Hematopoietic multipotent progenitor cell treated with erythropoietin and hydrocortisone succinate and interleukin-3 and kit ligand, for 4 days (in vitro differentiated cells): Measurements from ENCODE around the gene PREB.
"Not testable (repeated sequence)": the region's sequence is repeated elsewhere in the genome, so short reads cannot be mapped to it uniquely, and the experiment has no call there.

Experiments
- DNase-seq: peaks from one replicate; pipeline ENCODE4 v3.0.0-alpha.2; 2015

PREB gene

GRCh38 chr2:27125104-27125503 lies 9.3 kb downstream of the PREB start:
- no peak for DNase-seq

- DNase-seq = peak; percentile 70
Measured at GRCh38 chr2:27123302-27124150, 10.9 kb downstream of the PREB start, which contains the start of gene ABHD1. ABHD1 (plus strand) TSS chr2:27123815; CDS start chr2:27123949, 134 bp downstream.

GRCh38 chr2:27122791-27123190 lies 11.6 kb downstream of the PREB start:
- no peak for DNase-seq

GRCh38 chr2:27121906-27122305 lies 12.5 kb downstream of the PREB start:
- no peak for DNase-seq

- DNase-seq = not testable (repeated sequence)
Measured at GRCh38 chr2:27119330-27119670, 15.1 kb downstream of the PREB start.

- peak; percentile 58 for DNase-seq
Measured at GRCh38 chr2:27118525-27119329, 15.7 kb downstream of the PREB start, which contains the start of gene CGREF1. CGREF1 (minus strand) TSS chr2:27119128; CDS start chr2:27104366, 14,762 bp downstream.

GRCh38 chr2:27117995-27118524 lies 16.4 kb downstream of the PREB start:
- no peak for DNase-seq

- DNase-seq = no peak
Measured at GRCh38 chr2:27115519-27115918, 18.9 kb downstream of the PREB start.

- not testable (repeated sequence) for DNase-seq
Measured at GRCh38 chr2:27111392-27112078, 22.9 kb downstream of the PREB start.

- DNase-seq = not testable (repeated sequence)
Measured at GRCh38 chr2:27110603-27111352, 23.7 kb downstream of the PREB start.

GRCh38 chr2:27109083-27109482 lies 25.4 kb downstream of the PREB start:
- no peak for DNase-seq

- peak; percentile 40 for DNase-seq
Measured at GRCh38 chr2:27108221-27108620, 26.2 kb downstream of the PREB start.

GRCh38 chr2:27105981-27106380 lies 28.5 kb downstream of the PREB start:
- DNase-seq = no peak

- DNase-seq = no peak
Measured at GRCh38 chr2:27102329-27102728, 32.1 kb downstream of the PREB start.

- no peak for DNase-seq
Measured at GRCh38 chr2:27100036-27100435, 34.4 kb downstream of the PREB start.

GRCh38 chr2:27099334-27099955 lies 35.0 kb downstream of the PREB start:
- no peak for DNase-seq

- no peak for DNase-seq
Measured at GRCh38 chr2:27097341-27097740, 37.1 kb downstream of the PREB start.

GRCh38 chr2:27096748-27097297 lies 37.6 kb downstream of the PREB start:
- no peak for DNase-seq

- DNase-seq = peak; percentile 84
Measured at GRCh38 chr2:27095745-27096651, 38.4 kb downstream of the PREB start.

- DNase-seq = no peak
Measured at GRCh38 chr2:27095427-27095744, 39.0 kb downstream of the PREB start.
